WTC11 (cell line): ENCODE results near the gene DYNC1I2. TPM values are rescaled to one million over a fixed set of nuclear protein-coding genes. Genes with fewer than 3 reads are reported as not detected.

ENCODE experiments used
- ATAC-seq: fragments of 200-7000 bp; cut with Tn5 transposase; 2 replicates; pipeline ENCODE4 v1.10.0; 2021; ENCODE audit warnings: mild to moderate bottlenecking, moderate library complexity
- CTCF ChIA-PET: fragments of 300-600 bp; sonication (Branson Sonifier 250); formaldehyde crosslinking; loops from one replicate; lab custom pipeline; 2021; ENCODE audit warnings: antibody characterized with exemption; lab: Charles Lee
- POLR2A ChIA-PET: fragments of 350-600 bp; sonication (Branson Sonifier 250); formaldehyde crosslinking; loops from one replicate; lab custom pipeline; 2021; ENCODE audit warnings: antibody characterized with exemption; lab: Charles Lee
- DNase-seq: peaks from one replicate; pipeline ENCODE4 v3.0.0; 2021; ENCODE audit warnings: low spot score
- H3K27ac Mint-ChIP-seq: 2 replicates; pipeline ENCODE4 v1.8.0; 2021; ENCODE audit warnings: mixed read lengths
- H3K27me3 Mint-ChIP-seq: 2 replicates; pipeline ENCODE4 v1.8.0; 2021; ENCODE audit warnings: low read depth, mild to moderate bottlenecking, moderate library complexity, mixed read lengths
- H3K36me3 Mint-ChIP-seq: 2 replicates; pipeline ENCODE4 v1.8.0; 2021; ENCODE audit warnings: mixed read lengths
- H3K4me1 Mint-ChIP-seq: 2 replicates; pipeline ENCODE4 v1.8.0; 2022; ENCODE audit warnings: mixed read lengths
- H3K4me3 Mint-ChIP-seq: 2 replicates; pipeline ENCODE4 v1.8.0; 2021; ENCODE audit warnings: mild to moderate bottlenecking, moderate library complexity, mixed read lengths
- H3K9me3 Mint-ChIP-seq: 2 replicates; pipeline ENCODE4 v1.8.0; 2021; ENCODE audit warnings: mixed read lengths
- ATF2 ChIP-seq: sonication (generic); formaldehyde crosslinking; IDR thresholded peaks from 2 replicates; pipeline ENCODE4 v1.8.1; 2022; ENCODE audit warnings: low read depth, missing genetic modification reagents, borderline replicate concordance
- EMX1 ChIP-seq: fragments of 250-450 bp; sonication (Bioruptor Pico); IDR thresholded peaks from 2 replicates; pipeline ENCODE4 v1.8.0; 2021; ENCODE audit warnings: mild to moderate bottlenecking
- FOXP4 ChIP-seq: sonication (generic); formaldehyde crosslinking; IDR thresholded peaks from 2 replicates; pipeline ENCODE4 v1.8.0; 2022; ENCODE audit warnings: mild to moderate bottlenecking, missing genetic modification reagents
- GRHL2 ChIP-seq: fragments of 250-450 bp; sonication (Bioruptor Pico); IDR thresholded peaks from 2 replicates; pipeline ENCODE4 v1.8.0; 2022; ENCODE audit warnings: mild to moderate bottlenecking, moderate library complexity; ENCODE audit not compliant: insufficient replicate concordance, severe bottlenecking
- NR2C2 ChIP-seq: sonication (generic); formaldehyde crosslinking; IDR thresholded peaks from 2 replicates; pipeline ENCODE4 v1.8.0; 2022; ENCODE audit warnings: mild to moderate bottlenecking, missing genetic modification reagents
- NR3C1 ChIP-seq: sonication (generic); formaldehyde crosslinking; conservative IDR thresholded peaks from 2 replicates; pipeline ENCODE4 v1.8.1; 2023; ENCODE audit warnings: low read depth, mild to moderate bottlenecking, missing genetic modification reagents
- SP1 ChIP-seq: sonication (generic); formaldehyde crosslinking; conservative IDR thresholded peaks from 2 replicates; pipeline ENCODE4 v1.8.1; 2022; ENCODE audit warnings: missing genetic modification reagents
- TEAD1 ChIP-seq: sonication (generic); formaldehyde crosslinking; IDR thresholded peaks from 2 replicates; pipeline ENCODE4 v1.8.0; 2022; ENCODE audit warnings: mild to moderate bottlenecking, missing genetic modification reagents
- ZNF121 ChIP-seq: sonication (generic); formaldehyde crosslinking; IDR thresholded peaks from 2 replicates; pipeline ENCODE4 v1.8.0; 2023; ENCODE audit warnings: missing genetic modification reagents
- ZNF263 ChIP-seq: sonication (generic); formaldehyde crosslinking; IDR thresholded peaks from 2 replicates; pipeline ENCODE4 v1.8.1; 2022; ENCODE audit warnings: low read depth, mild to moderate bottlenecking, moderate library complexity, missing genetic modification reagents
- total RNA-seq: library from RNA; stranded (reverse); gene quantifications from 3 replicates; pipeline ENCODE4 v1.2.3, GENCODE V29; 2021
- TF ChIP-seq, protein P1 (sequence below): fragments of 250-450 bp; sonication (Bioruptor Pico); IDR thresholded peaks from 2 replicates; pipeline ENCODE4 v1.9.0; 2021; ENCODE audit warnings: mild to moderate bottlenecking
- TF ChIP-seq, protein P2 (sequence below): sonication (generic); formaldehyde crosslinking; IDR thresholded peaks from 2 replicates; pipeline ENCODE4 v1.8.1; 2023; ENCODE audit warnings: mild to moderate bottlenecking, missing genetic modification reagents
- TF ChIP-seq, protein P3 (sequence below): sonication (generic); formaldehyde crosslinking; IDR thresholded peaks from 2 replicates; pipeline ENCODE4 v1.8.1; 2023; ENCODE audit warnings: mild to moderate bottlenecking, missing genetic modification reagents, moderate library complexity

DYNC1I2 gene
- total RNA-seq, 1 experiment from 2014 or later, result 73.7 TPM

DNA sequence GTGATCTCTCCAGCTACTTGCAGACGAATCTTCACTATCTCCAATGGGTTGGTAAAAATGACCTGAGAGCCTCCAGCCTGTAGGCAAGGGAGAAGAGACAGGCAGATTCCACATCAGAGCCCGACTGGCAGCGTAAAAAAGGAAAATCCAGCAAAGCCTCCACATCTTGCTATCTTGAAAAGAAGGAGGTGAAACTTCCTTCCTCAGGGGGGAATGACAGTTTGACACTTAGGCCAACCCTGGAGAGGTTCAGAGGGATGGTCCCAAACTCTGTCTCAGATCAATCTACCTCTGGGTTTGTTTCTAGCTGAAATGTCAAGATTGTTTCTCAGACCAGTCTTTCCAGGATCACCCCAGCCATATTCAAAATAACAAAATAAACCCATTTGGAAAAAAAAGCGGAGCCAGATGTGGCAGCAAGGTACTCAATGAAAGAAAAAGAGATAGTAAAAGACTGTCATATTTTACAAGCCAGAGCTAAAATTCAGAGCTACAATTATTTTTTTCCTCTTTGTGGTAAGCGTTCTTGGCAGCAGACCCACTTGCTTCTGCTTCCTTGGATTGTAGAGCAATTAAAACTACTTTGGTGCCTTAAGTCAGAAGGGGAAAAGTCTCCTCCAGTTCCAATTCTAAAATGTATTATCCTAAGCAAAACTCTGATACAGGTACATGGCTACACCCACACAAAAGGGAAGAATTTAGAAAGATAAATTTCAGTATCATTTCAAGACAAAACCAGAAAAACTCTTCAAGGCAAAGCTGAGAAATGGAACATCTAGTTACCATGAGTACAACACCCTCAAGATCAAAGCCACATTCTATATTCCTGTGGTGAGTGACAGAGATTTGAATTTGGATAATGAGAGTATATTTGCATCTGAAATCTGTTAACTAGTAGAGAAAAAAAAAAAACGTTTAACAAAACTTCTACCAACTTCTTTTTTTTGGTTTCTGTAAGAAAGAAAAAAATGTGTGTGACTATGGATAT lies 106.7 kb downstream of the DYNC1I2 start:
- Mint-ChIP-seq H3K9me3 (no peaks in the 10 kb centered on the region), H3K36me3 (no peaks in the 10 kb centered on the region), H3K27ac (0 out of 2 replicates have a peak overlapping the region, but pooled peaks have one; percentile 9), H3K27me3 (no peaks in the 10 kb centered on the region), H3K4me1 (peaks cover 54% of the 10 kb centered on the region), H3K4me3 (no peak overlapping the region)
- DNase-seq (no peak), ATAC-seq (peak; percentile 14)
- ChIA-PET POLR2A (no interaction called here), CTCF (interaction anchor here (0.6 to 4.2 kb wide), 4 partner anchors 115 to 668 kb away, joined by 3 to 12 read pairs (median 5); no protein-coding TSS in a partner anchor)
- TF ChIP-seq TEAD1 (CRISPR knock-in tag), result no peak
- TF ChIP-seq GRHL2 (CRISPR knock-in tag), result no peak
- no peak for TF ChIP-seq FOXP4
- no peak for TF ChIP-seq ZNF263 (CRISPR knock-in tag)
- TF ChIP-seq NR3C1 (CRISPR knock-in tag), result no peak

GRCh38 chr2:171794918-171795317 lies 107.6 kb downstream of the DYNC1I2 start:
- DNase-seq (no peak), ATAC-seq (peak; percentile 53)
- ChIA-PET CTCF (interaction anchor here (0.9 to 1.0 kb wide), 2 partner anchors 425 to 667 kb away, joined by 3 to 4 read pairs; no protein-coding TSS in a partner anchor), POLR2A (no interaction called here)
- Mint-ChIP-seq H3K27ac (peak overlapping the region; percentile 42; the same call in 1 of the 2 replicates), H3K4me1 (peaks cover 45% of the 10 kb centered on the region), H3K9me3 (no peaks in the 10 kb centered on the region), H3K4me3 (no peak overlapping the region), H3K36me3 (no peaks in the 10 kb centered on the region), H3K27me3 (no peaks in the 10 kb centered on the region)
- no peak for TF ChIP-seq ZNF121
- no peak for TF ChIP-seq SP1 (CRISPR knock-in tag)
- TF ChIP-seq, protein P1, sequence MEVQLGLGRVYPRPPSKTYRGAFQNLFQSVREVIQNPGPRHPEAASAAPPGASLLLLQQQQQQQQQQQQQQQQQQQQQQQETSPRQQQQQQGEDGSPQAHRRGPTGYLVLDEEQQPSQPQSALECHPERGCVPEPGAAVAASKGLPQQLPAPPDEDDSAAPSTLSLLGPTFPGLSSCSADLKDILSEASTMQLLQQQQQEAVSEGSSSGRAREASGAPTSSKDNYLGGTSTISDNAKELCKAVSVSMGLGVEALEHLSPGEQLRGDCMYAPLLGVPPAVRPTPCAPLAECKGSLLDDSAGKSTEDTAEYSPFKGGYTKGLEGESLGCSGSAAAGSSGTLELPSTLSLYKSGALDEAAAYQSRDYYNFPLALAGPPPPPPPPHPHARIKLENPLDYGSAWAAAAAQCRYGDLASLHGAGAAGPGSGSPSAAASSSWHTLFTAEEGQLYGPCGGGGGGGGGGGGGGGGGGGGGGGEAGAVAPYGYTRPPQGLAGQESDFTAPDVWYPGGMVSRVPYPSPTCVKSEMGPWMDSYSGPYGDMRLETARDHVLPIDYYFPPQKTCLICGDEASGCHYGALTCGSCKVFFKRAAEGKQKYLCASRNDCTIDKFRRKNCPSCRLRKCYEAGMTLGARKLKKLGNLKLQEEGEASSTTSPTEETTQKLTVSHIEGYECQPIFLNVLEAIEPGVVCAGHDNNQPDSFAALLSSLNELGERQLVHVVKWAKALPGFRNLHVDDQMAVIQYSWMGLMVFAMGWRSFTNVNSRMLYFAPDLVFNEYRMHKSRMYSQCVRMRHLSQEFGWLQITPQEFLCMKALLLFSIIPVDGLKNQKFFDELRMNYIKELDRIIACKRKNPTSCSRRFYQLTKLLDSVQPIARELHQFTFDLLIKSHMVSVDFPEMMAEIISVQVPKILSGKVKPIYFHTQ (CRISPR knock-in tag), result no peak
- TF ChIP-seq NR2C2, result no peak
- TF ChIP-seq, protein P2, sequence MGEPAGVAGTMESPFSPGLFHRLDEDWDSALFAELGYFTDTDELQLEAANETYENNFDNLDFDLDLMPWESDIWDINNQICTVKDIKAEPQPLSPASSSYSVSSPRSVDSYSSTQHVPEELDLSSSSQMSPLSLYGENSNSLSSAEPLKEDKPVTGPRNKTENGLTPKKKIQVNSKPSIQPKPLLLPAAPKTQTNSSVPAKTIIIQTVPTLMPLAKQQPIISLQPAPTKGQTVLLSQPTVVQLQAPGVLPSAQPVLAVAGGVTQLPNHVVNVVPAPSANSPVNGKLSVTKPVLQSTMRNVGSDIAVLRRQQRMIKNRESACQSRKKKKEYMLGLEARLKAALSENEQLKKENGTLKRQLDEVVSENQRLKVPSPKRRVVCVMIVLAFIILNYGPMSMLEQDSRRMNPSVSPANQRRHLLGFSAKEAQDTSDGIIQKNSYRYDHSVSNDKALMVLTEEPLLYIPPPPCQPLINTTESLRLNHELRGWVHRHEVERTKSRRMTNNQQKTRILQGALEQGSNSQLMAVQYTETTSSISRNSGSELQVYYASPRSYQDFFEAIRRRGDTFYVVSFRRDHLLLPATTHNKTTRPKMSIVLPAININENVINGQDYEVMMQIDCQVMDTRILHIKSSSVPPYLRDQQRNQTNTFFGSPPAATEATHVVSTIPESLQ (CRISPR knock-in tag), result no peak
- no peak for TF ChIP-seq ATF2 (CRISPR knock-in tag)
- TF ChIP-seq EMX1 (CRISPR knock-in tag), result no peak
- TF ChIP-seq, protein P3, sequence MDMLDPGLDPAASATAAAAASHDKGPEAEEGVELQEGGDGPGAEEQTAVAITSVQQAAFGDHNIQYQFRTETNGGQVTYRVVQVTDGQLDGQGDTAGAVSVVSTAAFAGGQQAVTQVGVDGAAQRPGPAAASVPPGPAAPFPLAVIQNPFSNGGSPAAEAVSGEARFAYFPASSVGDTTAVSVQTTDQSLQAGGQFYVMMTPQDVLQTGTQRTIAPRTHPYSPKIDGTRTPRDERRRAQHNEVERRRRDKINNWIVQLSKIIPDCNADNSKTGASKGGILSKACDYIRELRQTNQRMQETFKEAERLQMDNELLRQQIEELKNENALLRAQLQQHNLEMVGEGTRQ (CRISPR knock-in tag), result no peak

Other genes with a start within 250 kb of the DYNC1I2 start
- 5.9 to 7.9 TPM (median 7.2 TPM) in 3 replicates for gene CYBRD1, start 165.0 kb upstream of the DYNC1I2 start, total RNA-seq
- 7.3 to 9.0 TPM (median 7.8 TPM) in 3 replicates for gene SLC25A12, start 206.8 kb downstream of the DYNC1I2 start, total RNA-seq
- gene HAT1, start 235.0 kb downstream of the DYNC1I2 start, total RNA-seq, result 50.6 to 58.9 TPM (median 54.5 TPM) in 3 replicates